HEK293 (cell line): ENCODE results near the gene KIZ.

ENCODE experiments used
- BCL11B ChIP-seq: fragments of 450-650 bp; formaldehyde crosslinking; IDR thresholded peaks from 2 replicates; pipeline ENCODE4 v1.5.1; 2016; ENCODE audit warnings: low read depth, missing biosample characterization, missing genetic modification characterization
- FEZF1 ChIP-seq: fragments of 450-650 bp; formaldehyde crosslinking; IDR thresholded peaks from 2 replicates; pipeline ENCODE4 v1.5.1; 2016; ENCODE audit warnings: missing biosample characterization, missing genetic modification characterization
- GLI4 ChIP-seq: fragments of 450-650 bp; formaldehyde crosslinking; IDR thresholded peaks from 2 replicates; pipeline ENCODE4 v1.5.1; 2016; ENCODE audit warnings: missing biosample characterization, missing genetic modification characterization
- OVOL3 ChIP-seq: fragments of 450-650 bp; formaldehyde crosslinking; IDR thresholded peaks from 2 replicates; pipeline ENCODE4 v1.5.1; 2016; ENCODE audit warnings: missing biosample characterization, missing genetic modification characterization
- SP7 ChIP-seq: fragments of 450-650 bp; formaldehyde crosslinking; IDR thresholded peaks from 2 replicates; pipeline ENCODE4 v1.5.1; 2016; ENCODE audit warnings: missing biosample characterization, missing genetic modification characterization
- YY2 ChIP-seq: fragments of 450-650 bp; formaldehyde crosslinking; IDR thresholded peaks from 2 replicates; pipeline ENCODE4 v1.5.1; 2016; ENCODE audit warnings: missing biosample characterization, missing genetic modification characterization
- ZBTB11 ChIP-seq: fragments of 450-650 bp; formaldehyde crosslinking; conservative IDR thresholded peaks from 2 replicates; pipeline ENCODE4 v1.5.1; 2016; ENCODE audit warnings: low read depth, missing biosample characterization, missing genetic modification characterization
- ZEB2 ChIP-seq: fragments of 450-650 bp; formaldehyde crosslinking; IDR thresholded peaks from 2 replicates; pipeline ENCODE4 v1.5.1; 2016; ENCODE audit warnings: missing biosample characterization, missing genetic modification characterization
- ZNF112 ChIP-seq: fragments of 450-650 bp; formaldehyde crosslinking; IDR thresholded peaks from 2 replicates; pipeline ENCODE4 v1.5.0; 2017; ENCODE audit warnings: missing biosample characterization, missing genetic modification characterization
- ZNF140 ChIP-seq: fragments of 450-650 bp; formaldehyde crosslinking; IDR thresholded peaks from 2 replicates; pipeline ENCODE4 v1.5.1; 2016; ENCODE audit warnings: missing biosample characterization, missing genetic modification characterization
- ZNF146 ChIP-seq: fragments of 450-650 bp; formaldehyde crosslinking; IDR thresholded peaks from 2 replicates; pipeline ENCODE4 v1.5.1; 2016; ENCODE audit warnings: missing biosample characterization, missing genetic modification characterization
- ZNF157 ChIP-seq: fragments of 450-650 bp; formaldehyde crosslinking; IDR thresholded peaks from 2 replicates; pipeline ENCODE4 v1.5.1; 2016; ENCODE audit warnings: missing biosample characterization, missing genetic modification characterization
- ZNF174 ChIP-seq: fragments of 450-650 bp; formaldehyde crosslinking; IDR thresholded peaks from 2 replicates; pipeline ENCODE4 v1.5.0; 2017; ENCODE audit warnings: missing biosample characterization, mild to moderate bottlenecking, missing genetic modification characterization
- ZNF19 ChIP-seq: fragments of 450-650 bp; formaldehyde crosslinking; IDR thresholded peaks from 2 replicates; pipeline ENCODE4; 2016; ENCODE audit warnings: missing biosample characterization, missing genetic modification characterization, low read depth
- ZNF202 ChIP-seq: fragments of 450-650 bp; formaldehyde crosslinking; IDR thresholded peaks from 2 replicates; pipeline ENCODE4 v1.5.1; 2016; ENCODE audit warnings: missing biosample characterization, missing genetic modification characterization, borderline replicate concordance
- ZNF24 ChIP-seq: fragments of 450-650 bp; formaldehyde crosslinking; IDR thresholded peaks from 2 replicates; pipeline ENCODE4 v1.5.1; 2016; ENCODE audit warnings: missing biosample characterization, missing genetic modification characterization
- ZNF248 ChIP-seq: fragments of 450-650 bp; formaldehyde crosslinking; IDR thresholded peaks from 2 replicates; pipeline ENCODE4 v1.5.1; 2017; ENCODE audit warnings: missing biosample characterization, missing genetic modification characterization
- ZNF341 ChIP-seq: fragments of 450-650 bp; formaldehyde crosslinking; IDR thresholded peaks from 2 replicates; pipeline ENCODE4; 2016; ENCODE audit warnings: low read depth, missing biosample characterization, missing genetic modification characterization
- ZNF354C ChIP-seq: fragments of 450-650 bp; formaldehyde crosslinking; IDR thresholded peaks from 2 replicates; pipeline ENCODE4 v1.5.1; 2016; ENCODE audit warnings: missing biosample characterization, missing genetic modification characterization, low read depth, borderline replicate concordance
- ZNF394 ChIP-seq: fragments of 450-650 bp; formaldehyde crosslinking; IDR thresholded peaks from 2 replicates; pipeline ENCODE4 v1.5.1; 2016; ENCODE audit warnings: missing biosample characterization, missing genetic modification characterization, mild to moderate bottlenecking, moderate library complexity, borderline replicate concordance
- ZNF530 ChIP-seq: fragments of 450-650 bp; formaldehyde crosslinking; IDR thresholded peaks from 2 replicates; pipeline ENCODE4 v1.5.1; 2016; ENCODE audit warnings: low read depth, missing biosample characterization, missing genetic modification characterization
- ZNF549 ChIP-seq: fragments of 450-650 bp; IDR thresholded peaks from 2 replicates; pipeline ENCODE4 v1.5.1; 2018; ENCODE audit warnings: missing biosample characterization, missing genetic modification characterization, mild to moderate bottlenecking, inconsistent platforms, moderate library complexity
- ZNF623 ChIP-seq: fragments of 450-650 bp; formaldehyde crosslinking; IDR thresholded peaks from 2 replicates; pipeline ENCODE4 v1.5.1; 2016; ENCODE audit warnings: missing biosample characterization, missing genetic modification characterization
- ZNF629 ChIP-seq: fragments of 450-650 bp; formaldehyde crosslinking; IDR thresholded peaks from 2 replicates; pipeline ENCODE4 v1.5.1; 2017; ENCODE audit warnings: missing biosample characterization, missing genetic modification characterization
- ZNF664 ChIP-seq: fragments of 450-650 bp; formaldehyde crosslinking; IDR thresholded peaks from 2 replicates; pipeline ENCODE4 v1.5.1; 2016; ENCODE audit warnings: missing biosample characterization, missing genetic modification characterization
- ZNF692 ChIP-seq: fragments of 450-650 bp; formaldehyde crosslinking; IDR thresholded peaks from 2 replicates; pipeline ENCODE4 v1.5.1; 2016; ENCODE audit warnings: missing biosample characterization, missing genetic modification characterization
- ZNF76 ChIP-seq: fragments of 450-650 bp; formaldehyde crosslinking; IDR thresholded peaks from 2 replicates; pipeline ENCODE4; 2016; ENCODE audit warnings: low read depth, missing biosample characterization, missing genetic modification characterization, borderline replicate concordance
- ZNF768 ChIP-seq: fragments of 450-650 bp; formaldehyde crosslinking; IDR thresholded peaks from 2 replicates; pipeline ENCODE4 v1.5.1; 2018; ENCODE audit warnings: missing biosample characterization, mild to moderate bottlenecking, missing genetic modification characterization
- ZNF777 ChIP-seq: fragments of 450-650 bp; formaldehyde crosslinking; IDR thresholded peaks from 2 replicates; pipeline ENCODE4 v1.5.1; 2017; ENCODE audit warnings: missing biosample characterization, missing genetic modification characterization, borderline replicate concordance
- TF ChIP-seq, protein P1 (sequence below): fragments of 450-650 bp; formaldehyde crosslinking; IDR thresholded peaks from 2 replicates; pipeline ENCODE4 v1.5.1; 2016; ENCODE audit warnings: missing biosample characterization, missing genetic modification characterization, low read depth
- TF ChIP-seq, protein P2 (sequence below): fragments of 450-650 bp; formaldehyde crosslinking; IDR thresholded peaks from 2 replicates; pipeline ENCODE4 v1.5.1; 2017; ENCODE audit warnings: missing biosample characterization, missing genetic modification characterization
- TF ChIP-seq, protein P3 (sequence below): fragments of 450-650 bp; formaldehyde crosslinking; IDR thresholded peaks from 2 replicates; pipeline ENCODE4 v1.5.1; 2016; ENCODE audit warnings: missing biosample characterization, missing genetic modification characterization

KIZ gene

DNA sequence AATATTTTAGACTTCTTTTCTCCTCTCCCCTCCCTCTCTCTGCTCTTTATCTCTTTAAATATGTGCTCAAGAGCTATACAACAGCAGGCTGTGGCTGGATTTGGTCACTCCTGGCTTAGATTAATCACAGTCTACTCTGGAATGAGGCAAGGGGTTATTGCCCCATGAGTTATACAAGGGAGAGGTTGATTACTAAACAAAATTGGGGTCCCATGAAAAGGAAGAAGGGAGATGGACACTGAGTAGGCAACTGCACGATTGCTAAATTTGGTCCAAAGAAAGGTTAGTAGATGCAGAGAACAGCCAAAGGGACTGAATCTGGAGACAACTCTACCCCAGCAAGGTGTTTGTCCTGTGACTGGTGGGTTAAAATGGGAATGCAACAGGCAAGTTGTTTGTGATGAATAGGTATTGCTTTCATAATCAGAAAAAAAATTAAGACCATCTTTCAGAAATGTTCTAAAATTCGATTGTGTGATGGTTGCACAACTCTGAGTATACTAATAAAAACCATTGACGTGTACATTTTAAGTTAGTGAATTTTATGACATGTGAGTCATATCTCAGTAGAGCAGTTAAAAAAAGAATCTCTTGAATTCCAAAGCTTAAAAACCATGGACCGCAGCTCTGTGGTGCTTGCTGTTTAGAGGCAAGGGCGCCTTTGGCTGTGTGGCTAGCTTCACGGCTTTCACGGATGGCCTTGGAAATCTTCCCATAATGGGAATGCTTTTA, 57.1 kb downstream of the KIZ start (continued):
- TF ChIP-seq BCL11B (tag by site-specific recombination) (no peak), ZEB2 (tag by site-specific recombination) (peak; percentile 78), SP7 (tag by site-specific recombination) (peak; percentile 47), ZNF530 (tag by site-specific recombination) (no peak), ZNF19 (tag by site-specific recombination) (no peak), ZNF146 (tag by site-specific recombination) (no peak), ZNF354C (tag by site-specific recombination) (no peak), GLI4 (no peak), ZNF664 (tag by site-specific recombination) (peak; percentile 62; the same call in 1 of the 2 replicates), YY2 (tag by site-specific recombination) (no peak), ZNF76 (tag by site-specific recombination) (0 out of 2 replicates have a peak, but pooled peaks have one; percentile 22), ZNF174 (tag by site-specific recombination) (no peak), ZNF202 (tag by site-specific recombination) (no peak), ZNF112 (tag by site-specific recombination) (no peak), ZNF549 (tag by site-specific recombination) (no peak), ZNF623 (tag by site-specific recombination) (no peak), ZNF24 (tag by site-specific recombination) (no peak), FEZF1 (tag by site-specific recombination) (no peak), ZBTB11 (tag by site-specific recombination) (no peak), ZNF768 (tag by site-specific recombination) (no peak), ZNF777 (tag by site-specific recombination) (no peak), ZNF341 (tag by site-specific recombination) (peak; percentile 31; the same call in 1 of the 2 replicates), ZNF140 (no peak), ZNF157 (tag by site-specific recombination) (no peak), OVOL3 (tag by site-specific recombination) (no peak), ZNF394 (tag by site-specific recombination) (no peak), ZNF629 (tag by site-specific recombination) (peak; percentile 91), ZNF692 (tag by site-specific recombination) (0 out of 2 replicates have a peak, but pooled peaks have one; percentile 44), ZNF248 (no peak)
- TF ChIP-seq, protein P1, sequence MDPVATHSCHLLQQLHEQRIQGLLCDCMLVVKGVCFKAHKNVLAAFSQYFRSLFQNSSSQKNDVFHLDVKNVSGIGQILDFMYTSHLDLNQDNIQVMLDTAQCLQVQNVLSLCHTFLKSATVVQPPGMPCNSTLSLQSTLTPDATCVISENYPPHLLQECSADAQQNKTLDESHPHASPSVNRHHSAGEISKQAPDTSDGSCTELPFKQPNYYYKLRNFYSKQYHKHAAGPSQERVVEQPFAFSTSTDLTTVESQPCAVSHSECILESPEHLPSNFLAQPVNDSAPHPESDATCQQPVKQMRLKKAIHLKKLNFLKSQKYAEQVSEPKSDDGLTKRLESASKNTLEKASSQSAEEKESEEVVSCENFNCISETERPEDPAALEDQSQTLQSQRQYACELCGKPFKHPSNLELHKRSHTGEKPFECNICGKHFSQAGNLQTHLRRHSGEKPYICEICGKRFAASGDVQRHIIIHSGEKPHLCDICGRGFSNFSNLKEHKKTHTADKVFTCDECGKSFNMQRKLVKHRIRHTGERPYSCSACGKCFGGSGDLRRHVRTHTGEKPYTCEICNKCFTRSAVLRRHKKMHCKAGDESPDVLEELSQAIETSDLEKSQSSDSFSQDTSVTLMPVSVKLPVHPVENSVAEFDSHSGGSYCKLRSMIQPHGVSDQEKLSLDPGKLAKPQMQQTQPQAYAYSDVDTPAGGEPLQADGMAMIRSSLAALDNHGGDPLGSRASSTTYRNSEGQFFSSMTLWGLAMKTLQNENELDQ (tag by site-specific recombination) = no peak
- TF ChIP-seq, protein P2, sequence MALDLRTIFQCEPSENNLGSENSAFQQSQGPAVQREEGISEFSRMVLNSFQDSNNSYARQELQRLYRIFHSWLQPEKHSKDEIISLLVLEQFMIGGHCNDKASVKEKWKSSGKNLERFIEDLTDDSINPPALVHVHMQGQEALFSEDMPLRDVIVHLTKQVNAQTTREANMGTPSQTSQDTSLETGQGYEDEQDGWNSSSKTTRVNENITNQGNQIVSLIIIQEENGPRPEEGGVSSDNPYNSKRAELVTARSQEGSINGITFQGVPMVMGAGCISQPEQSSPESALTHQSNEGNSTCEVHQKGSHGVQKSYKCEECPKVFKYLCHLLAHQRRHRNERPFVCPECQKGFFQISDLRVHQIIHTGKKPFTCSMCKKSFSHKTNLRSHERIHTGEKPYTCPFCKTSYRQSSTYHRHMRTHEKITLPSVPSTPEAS (tag by site-specific recombination) = no peak
- TF ChIP-seq, protein P3, sequence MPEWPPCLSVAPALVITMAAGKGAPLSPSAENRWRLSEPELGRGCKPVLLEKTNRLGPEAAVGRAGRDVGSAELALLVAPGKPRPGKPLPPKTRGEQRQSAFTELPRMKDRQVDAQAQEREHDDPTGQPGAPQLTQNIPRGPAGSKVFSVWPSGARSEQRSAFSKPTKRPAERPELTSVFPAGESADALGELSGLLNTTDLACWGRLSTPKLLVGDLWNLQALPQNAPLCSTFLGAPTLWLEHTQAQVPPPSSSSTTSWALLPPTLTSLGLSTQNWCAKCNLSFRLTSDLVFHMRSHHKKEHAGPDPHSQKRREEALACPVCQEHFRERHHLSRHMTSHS (tag by site-specific recombination) = no peak
